Stimulated activated CD4-positive, alpha-beta T cell treated with anti-CD3 and anti-CD28 coated beads, Interleukin-15, amount 100 ng/mL, for 1 hour (primary cell): ENCODE measurements around the gene ATF7.
"Not testable (repeated sequence)": the region's sequence is repeated elsewhere in the genome, so short reads cannot be mapped to it uniquely, and the experiment has no call there.

Experiments
- DNase-seq, 2 donors: peaks; one replicate each; pipeline ENCODE4 v3.0.0-alpha.2; 2020; ENCODE audit warnings: low read depth in 1 of 2, low spot score in 1 of 2

The ATF7 gene

GRCh38 chr12:53484686-53485575 is 141.3 kb downstream of the ATF7 start:
- no peak for DNase-seq

GRCh38 chr12:53483979-53484377 is 142.2 kb downstream of the ATF7 start:
- no peak for DNase-seq

- DNase-seq, result no peak
Measured at GRCh38 chr12:53483225-53483978, 142.8 kb downstream of the ATF7 start.

DNA sequence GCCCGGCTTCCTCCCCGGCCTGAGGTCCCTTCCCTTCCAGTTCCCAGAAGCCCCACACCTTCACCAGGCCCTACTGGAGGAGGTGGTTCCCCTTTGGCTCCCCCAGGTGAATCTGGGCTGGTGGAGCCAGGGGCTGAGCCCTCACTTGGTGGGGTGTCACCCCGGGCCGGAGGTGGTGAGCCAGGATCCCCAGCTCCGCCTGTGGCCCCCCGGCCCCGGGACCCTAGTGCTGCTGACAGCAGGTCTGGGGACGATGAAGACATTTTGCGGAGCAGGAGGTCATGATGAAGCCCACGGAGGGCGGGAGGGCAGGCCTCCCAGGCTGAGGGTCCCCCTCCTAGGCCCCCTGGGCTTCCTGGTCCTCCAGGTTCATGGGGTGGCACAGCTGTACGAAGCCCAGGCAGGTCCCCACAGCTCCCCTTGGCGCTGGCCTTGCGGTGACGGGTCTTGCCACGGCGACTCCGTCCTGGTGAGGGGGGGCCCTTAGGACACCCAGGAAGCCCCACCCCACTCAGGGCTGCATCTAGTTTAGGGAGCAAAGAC is 143.5 kb downstream of the ATF7 start:
- no peak for DNase-seq

DNA sequence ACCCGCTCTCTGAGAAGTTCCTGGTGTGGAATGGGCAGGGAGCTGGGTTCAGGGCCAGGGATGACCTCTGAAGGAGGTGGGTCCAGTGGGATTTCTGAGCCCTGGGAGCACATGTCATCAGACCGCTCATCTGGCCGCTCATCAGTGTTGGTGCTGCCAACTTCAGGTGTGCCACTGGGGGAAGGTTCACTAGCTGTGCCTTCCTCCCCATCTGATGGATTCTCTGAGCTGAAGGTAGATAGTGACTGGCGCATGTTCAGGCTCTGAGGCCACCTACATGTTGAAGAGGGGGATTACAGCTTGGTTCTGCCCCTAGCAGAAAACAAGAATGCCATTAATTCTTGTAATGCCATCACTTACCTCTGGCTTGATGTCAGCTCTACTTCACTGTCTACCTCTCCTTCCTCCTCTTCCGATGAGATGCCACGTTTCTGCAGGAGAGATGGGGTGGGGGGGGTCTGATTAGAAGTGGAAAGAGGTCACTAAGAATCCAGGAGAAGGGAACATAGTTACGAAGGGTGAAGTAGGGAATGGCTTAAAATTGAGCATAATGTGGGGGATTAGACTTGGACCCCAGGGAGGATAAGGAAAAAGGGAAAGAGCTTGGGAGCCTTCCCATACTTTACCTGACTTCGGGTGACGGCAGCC is 144.1 kb downstream of the ATF7 start:
- no peak for DNase-seq

- not testable (repeated sequence) for DNase-seq
Measured at GRCh38 chr12:53481458-53481857, 144.7 kb downstream of the ATF7 start.

DNA sequence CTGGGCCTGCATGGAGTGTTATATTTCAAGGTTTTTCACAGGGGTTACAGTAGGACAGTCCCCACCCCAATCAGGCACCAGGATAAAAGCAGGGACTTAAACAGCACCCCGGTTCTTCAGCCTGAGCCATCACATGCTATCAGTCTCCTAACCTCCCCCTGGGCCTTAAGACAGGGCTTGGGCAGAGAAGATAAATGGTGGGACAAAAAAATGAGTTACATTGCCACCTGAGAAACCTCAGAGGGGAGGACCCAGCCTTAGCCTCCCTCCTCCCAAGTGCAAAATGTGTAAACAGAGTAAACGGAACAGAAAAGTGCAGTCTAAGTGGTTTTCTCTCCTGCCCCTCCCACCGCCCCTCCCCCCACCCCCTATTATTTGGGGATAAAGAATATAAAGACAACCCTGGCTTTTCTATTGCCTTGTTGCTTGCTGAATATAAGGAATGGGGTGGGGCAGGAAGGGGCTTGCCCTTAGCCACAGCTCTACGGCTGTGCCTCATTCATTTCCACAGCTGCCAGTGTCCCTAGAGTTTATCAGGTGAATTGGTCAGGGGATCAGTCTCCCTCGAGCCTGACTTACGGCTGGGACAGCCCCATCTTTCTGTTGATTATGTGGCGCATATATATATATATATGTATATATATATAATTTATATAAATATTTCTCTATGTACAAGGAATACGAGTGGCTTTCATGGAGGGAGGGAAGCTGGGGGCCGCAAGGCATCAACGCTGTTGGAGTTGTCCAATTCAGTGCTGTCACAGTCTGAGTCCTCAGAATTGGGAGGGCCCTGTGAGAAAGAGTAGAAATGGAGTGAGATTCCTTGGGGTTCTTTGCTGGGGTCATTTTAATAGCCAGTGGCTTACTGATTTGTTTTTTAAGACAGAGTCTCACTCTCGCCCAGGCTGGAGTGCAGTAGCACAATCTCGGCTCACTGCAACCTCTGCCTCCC is 145.4 kb downstream of the ATF7 start:
- no peak for DNase-seq

DNA sequence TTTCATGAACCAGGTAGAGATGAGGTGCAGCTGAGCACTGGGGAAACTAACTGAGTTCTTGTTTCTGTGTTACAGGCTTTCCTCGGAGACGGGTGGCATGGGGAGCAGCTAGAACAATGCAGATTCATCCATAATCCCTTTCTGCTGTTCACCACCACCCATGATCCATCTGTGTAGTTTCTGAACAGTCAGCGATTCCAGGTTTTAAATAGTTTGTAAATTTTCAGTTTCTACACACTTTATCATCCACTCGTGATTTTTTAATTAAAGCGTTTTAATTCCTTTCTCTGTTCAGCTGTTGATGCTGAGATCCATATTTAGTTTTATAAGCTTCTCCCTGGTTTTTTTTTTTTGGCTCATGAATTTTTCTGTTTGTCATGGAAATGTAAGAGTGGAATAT is 146.9 kb downstream of the ATF7 start:
- DNase-seq, result no peak

GRCh38 chr12:53478865-53479264 is 147.3 kb downstream of the ATF7 start:
- no peak for DNase-seq

GRCh38 chr12:53476769-53477209 is 149.4 kb downstream of the ATF7 start:
- no peak for DNase-seq

DNA sequence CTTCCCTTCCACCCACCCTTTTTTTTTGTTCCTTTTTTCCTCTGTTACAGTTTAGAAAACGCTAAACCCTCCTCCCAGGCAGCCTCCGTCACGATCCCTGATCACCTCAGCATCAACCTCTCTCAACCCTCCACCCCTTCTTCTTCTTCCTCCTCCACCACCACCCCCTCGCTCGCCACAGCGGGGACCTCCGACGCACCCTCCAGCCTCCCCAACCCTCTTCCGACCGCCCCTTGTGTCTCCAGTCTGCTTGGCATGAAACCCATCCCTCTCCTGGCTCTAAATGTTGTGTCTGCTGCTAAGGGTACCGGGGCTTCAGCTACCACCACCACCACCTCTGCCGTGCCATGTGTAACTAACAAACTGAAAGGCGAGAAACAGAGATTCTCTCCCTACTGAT is 151.4 kb downstream of the ATF7 start:
- DNase-seq, result no peak

- DNase-seq, result no peak
Measured at GRCh38 chr12:53474077-53474476, 152.1 kb downstream of the ATF7 start.

DNA sequence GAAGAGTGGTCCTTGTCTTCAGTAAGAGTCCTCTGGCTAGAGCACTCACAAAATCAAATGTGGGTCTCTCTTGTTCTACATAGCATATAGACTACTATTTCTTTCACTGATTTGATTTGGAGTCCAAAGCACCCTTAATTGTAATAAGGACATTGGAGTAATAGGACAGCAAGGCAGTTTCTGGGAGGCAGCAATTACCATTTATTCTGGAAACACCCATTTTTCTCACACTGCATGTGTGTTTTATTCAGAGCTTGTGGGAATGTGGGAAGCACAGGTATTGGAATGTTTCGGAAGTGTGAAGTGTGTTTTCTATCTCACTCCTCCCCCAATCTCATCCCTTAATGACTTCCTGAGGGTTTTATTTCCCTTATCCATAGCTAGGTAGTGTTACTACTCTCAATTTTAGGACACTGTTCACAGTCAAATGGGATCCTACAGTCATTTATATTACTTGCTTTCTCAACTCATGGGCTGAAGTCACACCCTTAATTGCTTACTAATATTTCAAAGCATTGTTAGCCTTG is 154.1 kb downstream of the ATF7 start:
- DNase-seq, result no peak

- DNase-seq, result no peak
Measured at GRCh38 chr12:53468282-53468681, 157.9 kb downstream of the ATF7 start.

DNA sequence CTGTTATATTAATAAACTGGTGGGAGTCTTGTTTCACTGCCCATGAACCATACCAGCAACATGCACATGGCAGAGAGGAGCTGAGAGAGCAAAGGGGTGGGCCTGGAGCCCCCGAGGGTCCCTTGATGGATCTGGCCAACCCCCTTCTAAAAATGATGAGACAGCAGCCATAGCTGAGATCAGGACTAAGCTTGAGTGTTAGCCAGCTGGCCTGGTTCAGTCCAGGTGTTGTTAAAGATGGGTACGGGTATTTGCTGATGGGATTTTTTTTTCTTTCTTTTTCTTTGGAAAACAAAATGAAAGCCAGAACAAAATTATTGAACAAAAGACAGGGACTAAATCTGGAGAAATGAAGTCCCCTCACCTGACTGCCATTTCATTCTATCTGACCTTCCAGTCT is 158.3 kb downstream of the ATF7 start:
- no peak for DNase-seq

DNA sequence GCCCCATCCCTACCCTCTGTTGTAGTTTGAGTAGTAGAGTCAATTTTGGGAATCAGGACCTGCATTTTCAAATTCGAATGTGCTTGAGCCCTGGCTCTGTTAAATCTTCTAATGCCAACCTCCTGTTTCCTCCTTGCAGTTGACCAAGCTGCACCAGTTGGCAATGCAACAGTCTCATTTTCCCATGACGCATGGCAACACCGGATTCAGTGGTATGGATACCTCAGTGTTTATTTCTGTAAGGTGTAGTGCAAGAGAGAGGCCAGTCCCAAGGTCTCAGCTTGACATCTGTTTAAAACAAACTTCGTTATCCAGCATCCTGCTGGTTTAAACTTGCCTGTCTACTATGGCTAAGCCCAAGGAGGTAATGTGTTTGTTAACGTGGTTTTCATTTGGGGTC is 159.1 kb downstream of the ATF7 start:
- no peak for DNase-seq

DNA sequence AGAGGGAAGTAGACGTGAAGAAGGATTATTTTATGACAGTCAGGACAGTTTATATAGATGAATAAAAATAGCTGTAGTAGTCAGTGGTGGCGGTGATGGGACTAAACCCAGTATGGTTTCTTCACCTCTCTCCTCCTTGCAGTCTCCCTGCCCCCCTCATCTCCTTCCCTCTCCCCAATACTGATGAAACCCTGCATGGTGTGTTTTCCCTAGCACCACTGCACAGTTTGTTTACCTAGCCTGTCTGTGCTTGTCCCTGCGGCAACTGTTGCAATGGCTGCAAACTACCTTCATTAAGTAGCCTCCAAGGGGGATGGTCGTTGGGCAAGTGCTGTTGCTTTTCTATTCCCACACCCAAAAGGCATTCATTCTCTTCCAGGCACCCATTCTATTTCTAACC is 159.5 kb downstream of the ATF7 start:
- DNase-seq, result no peak

GRCh38 chr12:53465679-53466078 is 160.5 kb downstream of the ATF7 start:
- DNase-seq, result no peak

- DNase-seq, result no peak
Measured at GRCh38 chr12:53464685-53465418, 161.3 kb downstream of the ATF7 start.
